Caco-2 (cell line): ENCODE data around the gene SNX30. TPM values are rescaled to one million over a fixed set of nuclear protein-coding genes. Genes with fewer than 3 reads are reported as not detected.

Source experiments
- BruUV-seq: library from RNA; stranded (reverse); fragments of 400-500 nt; replicated peaks from 2 replicates; lab custom pipeline; 2021; lab: Mats Ljungman, UMichigan
- CTCF ChIA-PET: fragments of 300-600 bp; sonication (Branson Sonifier 250); formaldehyde crosslinking; loops from one replicate; lab custom pipeline; 2022; ENCODE audit warnings: antibody characterized with exemption; lab: Charles Lee
- POLR2A ChIA-PET: fragments of 300-600 bp; sonication (Branson Sonifier 250); formaldehyde crosslinking; loops from one replicate; lab custom pipeline; 2022; ENCODE audit warnings: antibody characterized with exemption; lab: Charles Lee
- DNase-seq, 2 experiments: peaks; one replicate each; pipeline versions ENCODE4 v3.0.0 to v3.0.0-alpha.2; 2020 to 2022
- H3K27me3 ChIP-seq: replicated peaks from 2 replicates; pipeline ENCODE4 v1.6.0; 2011; ENCODE audit warnings: low read length; ENCODE audit not compliant: control insufficient read depth, insufficient read depth
- H3K36me3 ChIP-seq: 2 replicates; pipeline ENCODE4 v1.5.1; 2011; ENCODE audit warnings: low read length; ENCODE audit not compliant: control insufficient read depth, insufficient read depth
- H3K4me1 ChIP-seq: fragments of 250-450 bp; sonication (Bioruptor Pico); 2 replicates; pipeline ENCODE4 v1.5.1; 2020; ENCODE audit warnings: mild to moderate bottlenecking
- H3K4me3 ChIP-seq: 2 replicates; pipeline ENCODE4 v1.5.1; 2011; ENCODE audit warnings: low read depth, mild to moderate bottlenecking, control low read depth, low read length
- H3K9me3 ChIP-seq: fragments of 250-450 bp; sonication (Bioruptor Pico); 2 replicates; pipeline ENCODE4 v1.5.1; 2020; ENCODE audit warnings: mild to moderate bottlenecking, moderate library complexity
- H3K27ac Mint-ChIP-seq: one replicate; pipeline ENCODE4 v1.8.0; 2022; ENCODE audit warnings: mixed read lengths; ENCODE audit not compliant: unreplicated experiment
- H3K27me3 Mint-ChIP-seq: one replicate; pipeline ENCODE4 v1.8.0; 2022; ENCODE audit warnings: mixed read lengths; ENCODE audit not compliant: insufficient read depth, unreplicated experiment
- H3K36me3 Mint-ChIP-seq: one replicate; pipeline ENCODE4 v1.8.0; 2022; ENCODE audit warnings: mild to moderate bottlenecking, mixed read lengths; ENCODE audit not compliant: insufficient read depth, unreplicated experiment
- H3K4me1 Mint-ChIP-seq: one replicate; pipeline ENCODE4 v1.8.0; 2022; ENCODE audit warnings: low read depth, mixed read lengths; ENCODE audit not compliant: unreplicated experiment
- H3K4me3 Mint-ChIP-seq: one replicate; pipeline ENCODE4 v1.8.0; 2022; ENCODE audit warnings: mild to moderate bottlenecking, moderate library complexity, mixed read lengths; ENCODE audit not compliant: unreplicated experiment
- H3K9me3 Mint-ChIP-seq: one replicate; pipeline ENCODE4 v1.8.0; 2022; ENCODE audit warnings: mixed read lengths; ENCODE audit not compliant: unreplicated experiment
- intact Hi-C: fragments of 100-400 bp; cut with micrococcal nuclease; formaldehyde crosslinking; loops from one replicate; pipeline ENCODE4 v1.10.0; 2022; ENCODE audit not compliant: unreplicated experiment
- total RNA-seq: library from RNA; stranded (reverse); gene quantifications from 2 replicates; pipeline ENCODE4 v1.2.3, GENCODE V29; 2022
- TF ChIP-seq, protein P1 (sequence below), 2 experiments: fragments of 200-600 bp in 1 of 2; IDR thresholded peaks; 1 replicate in 1 of 2; 2 replicates in 1 of 2; pipeline versions ENCODE4 v1.5.1 to v1.8.0; 2011 to 2022; ENCODE audit warnings: antibody characterized with exemption in 1 of 2, control low read depth in 1 of 2, inconsistent platforms in 1 of 2, low read depth in 1 of 2, low read length in 1 of 2, mild to moderate bottlenecking in 1 of 2, moderate library complexity in 1 of 2; ENCODE audit not compliant: insufficient read depth in 1 of 2, severe bottlenecking in 1 of 2, unreplicated experiment in 1 of 2

SNX30 gene
- total RNA-seq, 1 experiment from 2014 or later = 21.8 TPM

- intact Hi-C loops = no loop called here
- no peak within 1 kb of the TSS for H3K4me3 Mint-ChIP-seq
Observed at GRCh38 chr9:112890106-112891081, 139.8 kb downstream of the SNX30 start, which contains the start of gene SLC46A2. TSS of gene SLC46A2 (minus strand) at chr9:112890876. CDS start at chr9:112890681, 195 bp downstream.

GRCh38 chr9:112891521-112891920 is 141.0 kb downstream of the SNX30 start:
- TF ChIP-seq, protein P1, sequence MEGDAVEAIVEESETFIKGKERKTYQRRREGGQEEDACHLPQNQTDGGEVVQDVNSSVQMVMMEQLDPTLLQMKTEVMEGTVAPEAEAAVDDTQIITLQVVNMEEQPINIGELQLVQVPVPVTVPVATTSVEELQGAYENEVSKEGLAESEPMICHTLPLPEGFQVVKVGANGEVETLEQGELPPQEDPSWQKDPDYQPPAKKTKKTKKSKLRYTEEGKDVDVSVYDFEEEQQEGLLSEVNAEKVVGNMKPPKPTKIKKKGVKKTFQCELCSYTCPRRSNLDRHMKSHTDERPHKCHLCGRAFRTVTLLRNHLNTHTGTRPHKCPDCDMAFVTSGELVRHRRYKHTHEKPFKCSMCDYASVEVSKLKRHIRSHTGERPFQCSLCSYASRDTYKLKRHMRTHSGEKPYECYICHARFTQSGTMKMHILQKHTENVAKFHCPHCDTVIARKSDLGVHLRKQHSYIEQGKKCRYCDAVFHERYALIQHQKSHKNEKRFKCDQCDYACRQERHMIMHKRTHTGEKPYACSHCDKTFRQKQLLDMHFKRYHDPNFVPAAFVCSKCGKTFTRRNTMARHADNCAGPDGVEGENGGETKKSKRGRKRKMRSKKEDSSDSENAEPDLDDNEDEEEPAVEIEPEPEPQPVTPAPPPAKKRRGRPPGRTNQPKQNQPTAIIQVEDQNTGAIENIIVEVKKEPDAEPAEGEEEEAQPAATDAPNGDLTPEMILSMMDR (IDR thresholded peaks at IDR 0.05; ENCODE audit: insufficient read depth in 1 of 2, low read depth in 1 of 2, low read length in 1 of 2, severe bottlenecking in 1 of 2, unreplicated experiment in 1 of 2) = no peak
- Mint-ChIP-seq H3K36me3 (no peaks in the 10 kb centered on the region), H3K27ac (no peak overlapping the region), H3K27me3 (no peaks in the 10 kb centered on the region), H3K9me3 (no peaks in the 10 kb centered on the region), H3K4me3 (no peak overlapping the region), H3K4me1 (no peaks in the 10 kb centered on the region)
- Histone ChIP-seq H3K4me1 (no peaks in the 10 kb centered on the region), H3K4me3 (no peak overlapping the region), H3K9me3 (no peaks in the 10 kb centered on the region), H3K36me3 (no peaks in the 10 kb centered on the region), H3K27me3 (no peaks in the 10 kb centered on the region)
- ChIA-PET POLR2A (no interaction called here), CTCF (no interaction called here)
- no TSS peak for BruUV-seq
- no peak for DNase-seq
- intact Hi-C loops = no loop called here

More at GRCh38 chr9:112890106-112891081, 139.8 kb downstream of the SNX30 start, which contains the start of gene SLC46A2:
- H3K4me1 Mint-ChIP-seq = no peaks in the 10 kb centered on the region
- H3K4me3 ChIP-seq = no peak within 1 kb of the TSS
- H3K9me3 Mint-ChIP-seq = no peaks in the 10 kb centered on the region
- POLR2A ChIA-PET = no interaction called here
- no peaks in the 10 kb centered on the region for H3K27me3 ChIP-seq
- no peak within 1 kb of the TSS for H3K27ac Mint-ChIP-seq
- H3K4me1 ChIP-seq = no peaks in the 10 kb centered on the region
- no peak for DNase-seq
- H3K36me3 Mint-ChIP-seq = no peaks in the 10 kb centered on the region
- TF ChIP-seq, protein P1 (IDR thresholded peaks at IDR 0.05; ENCODE audit: insufficient read depth in 1 of 2, low read depth in 1 of 2, low read length in 1 of 2, severe bottlenecking in 1 of 2, unreplicated experiment in 1 of 2) = no peak
- CTCF ChIA-PET = no interaction called here
- no peaks in the 10 kb centered on the region for H3K9me3 ChIP-seq
- no TSS peak for BruUV-seq
- H3K27me3 Mint-ChIP-seq = no peaks in the 10 kb centered on the region
- H3K36me3 ChIP-seq = no peaks in the 10 kb centered on the region

GRCh38 chr9:112892981-112893380 is 142.4 kb downstream of the SNX30 start:
- intact Hi-C loops = no loop called here
- no peaks in the 10 kb centered on the region for H3K36me3 ChIP-seq
- no peaks in the 10 kb centered on the region for H3K4me1 Mint-ChIP-seq
- CTCF ChIA-PET = no interaction called here
- no peaks in the 10 kb centered on the region for H3K4me1 ChIP-seq
- no peak for DNase-seq
- no peak overlapping the region for H3K4me3 ChIP-seq
- no peak overlapping the region for H3K27ac Mint-ChIP-seq
- POLR2A ChIA-PET = no interaction called here
- no peaks in the 10 kb centered on the region for H3K36me3 Mint-ChIP-seq
- H3K27me3 ChIP-seq = no peaks in the 10 kb centered on the region
- no peaks in the 10 kb centered on the region for H3K9me3 ChIP-seq
- H3K9me3 Mint-ChIP-seq = no peaks in the 10 kb centered on the region
- TF ChIP-seq, protein P1 (IDR thresholded peaks at IDR 0.05; ENCODE audit: insufficient read depth in 1 of 2, low read depth in 1 of 2, low read length in 1 of 2, severe bottlenecking in 1 of 2, unreplicated experiment in 1 of 2) = no peak
- H3K27me3 Mint-ChIP-seq = peaks cover 2% of the 10 kb centered on the region
- H3K4me3 Mint-ChIP-seq = no peak overlapping the region
- no TSS peak for BruUV-seq
